HEK293 (cell line): ENCODE data around the gene HSF5.

Experiments
- SALL2 ChIP-seq: fragments of 450-650 bp; formaldehyde crosslinking; IDR thresholded peaks from 2 replicates; pipeline ENCODE4 v1.5.0; 2017; ENCODE audit warnings: missing biosample characterization, mild to moderate bottlenecking, missing genetic modification characterization, borderline replicate concordance
- ZNF302 ChIP-seq: fragments of 450-650 bp; formaldehyde crosslinking; IDR thresholded peaks from 2 replicates; pipeline ENCODE4 v1.5.1; 2016; ENCODE audit warnings: missing biosample characterization, missing genetic modification characterization, low read depth
- ZNF629 ChIP-seq: fragments of 450-650 bp; formaldehyde crosslinking; IDR thresholded peaks from 2 replicates; pipeline ENCODE4 v1.5.1; 2017; ENCODE audit warnings: missing biosample characterization, missing genetic modification characterization
- ZNF837 ChIP-seq: fragments of 450-650 bp; formaldehyde crosslinking; IDR thresholded peaks from 2 replicates; pipeline ENCODE4 v1.5.1; 2016; ENCODE audit warnings: missing biosample characterization, missing genetic modification characterization
- TF ChIP-seq, protein P1 (sequence below): fragments of 450-650 bp; formaldehyde crosslinking; IDR thresholded peaks from 2 replicates; pipeline ENCODE4 v1.5.1; 2016; ENCODE audit warnings: missing biosample characterization, missing genetic modification characterization, low read depth
- TF ChIP-seq, protein P2 (sequence below): fragments of 450-650 bp; formaldehyde crosslinking; optimal IDR thresholded peaks from 2 replicates; pipeline ENCODE3; 2016; ENCODE audit warnings: missing biosample characterization, mild to moderate bottlenecking, missing genetic modification characterization
- TF ChIP-seq, protein P3 (sequence below): fragments of 450-650 bp; formaldehyde crosslinking; IDR thresholded peaks from 2 replicates; pipeline ENCODE4 v1.5.1; 2016; ENCODE audit warnings: missing biosample characterization, missing genetic modification characterization

DNA sequence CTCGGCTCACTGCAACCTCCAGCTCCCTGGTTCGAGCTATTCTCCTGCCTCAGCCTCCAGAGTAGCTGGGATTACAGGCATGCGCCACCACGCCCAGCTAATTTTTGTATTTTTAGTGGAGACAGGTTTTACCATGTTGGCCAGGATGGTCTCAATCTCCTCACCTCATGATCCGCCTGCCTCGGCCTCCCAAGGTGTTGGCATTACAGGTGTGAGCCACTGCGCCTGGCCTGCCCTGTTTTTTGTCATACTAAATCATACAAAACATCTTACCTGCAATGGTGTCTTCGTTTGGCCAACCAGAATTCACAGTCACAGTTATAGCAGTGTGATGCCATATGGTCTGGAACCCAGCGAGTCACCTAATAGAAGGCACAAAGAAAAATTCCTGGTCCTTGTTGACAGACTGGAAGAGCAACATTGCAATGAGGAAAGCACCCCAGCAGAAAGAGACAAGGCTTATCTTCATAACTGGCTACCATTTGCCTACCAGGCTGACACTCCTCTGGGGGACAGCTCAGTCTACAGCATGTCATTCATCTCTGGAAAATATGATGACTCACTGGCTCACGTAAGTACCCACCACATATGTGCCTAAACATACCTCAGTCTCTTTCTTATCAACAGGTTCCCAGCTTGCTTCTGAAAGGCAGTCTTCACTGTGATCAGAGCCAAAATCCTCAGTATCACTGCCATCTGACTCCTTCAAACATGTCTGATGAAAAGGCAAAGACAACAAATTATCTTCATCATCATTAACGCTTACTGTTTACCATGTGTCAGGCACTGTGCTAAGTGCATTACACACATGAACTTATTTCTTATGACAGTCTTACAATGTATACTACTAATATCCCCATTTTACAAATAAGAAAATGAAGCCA is 4.3 kb upstream of the HSF5 start:
- TF ChIP-seq, protein P1, sequence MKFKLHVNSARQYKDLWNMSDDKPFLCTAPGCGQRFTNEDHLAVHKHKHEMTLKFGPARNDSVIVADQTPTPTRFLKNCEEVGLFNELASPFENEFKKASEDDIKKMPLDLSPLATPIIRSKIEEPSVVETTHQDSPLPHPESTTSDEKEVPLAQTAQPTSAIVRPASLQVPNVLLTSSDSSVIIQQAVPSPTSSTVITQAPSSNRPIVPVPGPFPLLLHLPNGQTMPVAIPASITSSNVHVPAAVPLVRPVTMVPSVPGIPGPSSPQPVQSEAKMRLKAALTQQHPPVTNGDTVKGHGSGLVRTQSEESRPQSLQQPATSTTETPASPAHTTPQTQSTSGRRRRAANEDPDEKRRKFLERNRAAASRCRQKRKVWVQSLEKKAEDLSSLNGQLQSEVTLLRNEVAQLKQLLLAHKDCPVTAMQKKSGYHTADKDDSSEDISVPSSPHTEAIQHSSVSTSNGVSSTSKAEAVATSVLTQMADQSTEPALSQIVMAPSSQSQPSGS (tag by site-specific recombination) = no peak
- TF ChIP-seq, protein P2, sequence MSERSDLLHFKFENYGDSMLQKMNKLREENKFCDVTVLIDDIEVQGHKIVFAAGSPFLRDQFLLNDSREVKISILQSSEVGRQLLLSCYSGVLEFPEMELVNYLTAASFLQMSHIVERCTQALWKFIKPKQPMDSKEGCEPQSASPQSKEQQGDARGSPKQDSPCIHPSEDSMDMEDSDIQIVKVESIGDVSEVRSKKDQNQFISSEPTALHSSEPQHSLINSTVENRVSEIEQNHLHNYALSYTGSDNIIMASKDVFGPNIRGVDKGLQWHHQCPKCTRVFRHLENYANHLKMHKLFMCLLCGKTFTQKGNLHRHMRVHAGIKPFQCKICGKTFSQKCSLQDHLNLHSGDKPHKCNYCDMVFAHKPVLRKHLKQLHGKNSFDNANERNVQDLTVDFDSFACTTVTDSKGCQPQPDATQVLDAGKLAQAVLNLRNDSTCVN = no peak
- TF ChIP-seq SALL2 (tag by site-specific recombination) (no peak), ZNF302 (no peak), ZNF629 (tag by site-specific recombination) (no peak), ZNF837 (tag by site-specific recombination) (no peak)
- TF ChIP-seq, protein P3, sequence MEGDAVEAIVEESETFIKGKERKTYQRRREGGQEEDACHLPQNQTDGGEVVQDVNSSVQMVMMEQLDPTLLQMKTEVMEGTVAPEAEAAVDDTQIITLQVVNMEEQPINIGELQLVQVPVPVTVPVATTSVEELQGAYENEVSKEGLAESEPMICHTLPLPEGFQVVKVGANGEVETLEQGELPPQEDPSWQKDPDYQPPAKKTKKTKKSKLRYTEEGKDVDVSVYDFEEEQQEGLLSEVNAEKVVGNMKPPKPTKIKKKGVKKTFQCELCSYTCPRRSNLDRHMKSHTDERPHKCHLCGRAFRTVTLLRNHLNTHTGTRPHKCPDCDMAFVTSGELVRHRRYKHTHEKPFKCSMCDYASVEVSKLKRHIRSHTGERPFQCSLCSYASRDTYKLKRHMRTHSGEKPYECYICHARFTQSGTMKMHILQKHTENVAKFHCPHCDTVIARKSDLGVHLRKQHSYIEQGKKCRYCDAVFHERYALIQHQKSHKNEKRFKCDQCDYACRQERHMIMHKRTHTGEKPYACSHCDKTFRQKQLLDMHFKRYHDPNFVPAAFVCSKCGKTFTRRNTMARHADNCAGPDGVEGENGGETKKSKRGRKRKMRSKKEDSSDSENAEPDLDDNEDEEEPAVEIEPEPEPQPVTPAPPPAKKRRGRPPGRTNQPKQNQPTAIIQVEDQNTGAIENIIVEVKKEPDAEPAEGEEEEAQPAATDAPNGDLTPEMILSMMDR = no peak
